Lung microvascular endothelial cell (primary cell): Measurements from ENCODE around the gene GNPAT. TPM values are rescaled to one million over a fixed set of nuclear protein-coding genes. Genes with fewer than 3 reads are reported as not detected.
"Not testable (repeated sequence)": the region's sequence is repeated elsewhere in the genome, so short reads cannot be mapped to it uniquely, and the experiment has no call there.

Experiments used
- DNase-seq, 2 donors: peaks; one replicate each; pipeline versions ENCODE4 v3.0.0 to v3.0.0-alpha.2; 2010; ENCODE audit warnings: low read depth in 2 of 2
- total RNA-seq: library from RNA; depleted of rRNA; stranded (reverse); fragments of >200 nt; gene quantifications from 2 replicates; pipeline ENCODE4 v1.2.1, GENCODE V29; 2014

The GNPAT gene
- 37.7 and 40.1 TPM in 2 replicates for total RNA-seq

DNA sequence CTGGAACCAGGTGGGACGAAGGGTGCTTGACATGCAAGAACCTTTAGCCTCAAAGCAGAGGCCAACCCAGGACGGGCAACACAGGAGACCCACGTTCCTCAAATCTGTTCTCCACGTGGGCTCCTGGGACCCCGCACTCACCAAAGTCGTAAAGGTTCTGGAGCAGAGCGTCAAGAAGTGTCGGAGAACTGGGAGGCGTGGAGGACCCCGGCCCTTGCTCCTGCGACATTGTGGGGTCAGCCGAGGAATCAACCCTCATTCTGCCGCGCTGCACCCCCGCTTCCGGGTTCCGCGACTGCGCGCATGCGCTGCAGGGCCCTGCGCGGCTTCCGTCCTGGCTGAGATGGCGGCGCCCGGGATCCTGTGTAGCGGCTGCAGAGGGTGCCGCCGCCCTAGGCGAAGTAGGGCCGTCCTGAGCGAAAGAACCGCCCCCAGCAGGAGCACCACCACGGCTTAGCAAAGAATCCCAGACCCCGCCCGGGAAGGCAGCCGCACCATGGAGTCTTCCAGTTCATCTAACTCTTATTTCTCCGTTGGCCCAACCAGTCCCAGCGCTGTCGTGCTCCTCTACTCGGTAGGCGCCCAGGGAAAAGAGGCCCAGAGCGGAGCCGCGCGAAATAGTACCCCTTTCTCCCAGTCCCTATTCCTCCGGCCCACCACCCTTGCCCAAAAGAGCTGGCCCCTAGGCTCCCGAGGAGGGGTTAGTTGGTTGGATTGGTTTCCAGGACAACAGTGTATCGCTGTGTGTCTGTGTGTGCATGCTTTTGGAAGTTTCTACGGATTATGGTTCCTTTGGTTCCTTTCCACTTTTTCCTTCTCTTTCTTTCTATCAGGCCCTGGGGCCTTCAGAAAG lies at the start of gene GNPAT:
GNPAT (plus strand) TSS at position 330 of the 853 bp plus-strand sequence; CDS start at position 497, 167 bp downstream.
- peak; percentile 85 to 86 for DNase-seq

DNA sequence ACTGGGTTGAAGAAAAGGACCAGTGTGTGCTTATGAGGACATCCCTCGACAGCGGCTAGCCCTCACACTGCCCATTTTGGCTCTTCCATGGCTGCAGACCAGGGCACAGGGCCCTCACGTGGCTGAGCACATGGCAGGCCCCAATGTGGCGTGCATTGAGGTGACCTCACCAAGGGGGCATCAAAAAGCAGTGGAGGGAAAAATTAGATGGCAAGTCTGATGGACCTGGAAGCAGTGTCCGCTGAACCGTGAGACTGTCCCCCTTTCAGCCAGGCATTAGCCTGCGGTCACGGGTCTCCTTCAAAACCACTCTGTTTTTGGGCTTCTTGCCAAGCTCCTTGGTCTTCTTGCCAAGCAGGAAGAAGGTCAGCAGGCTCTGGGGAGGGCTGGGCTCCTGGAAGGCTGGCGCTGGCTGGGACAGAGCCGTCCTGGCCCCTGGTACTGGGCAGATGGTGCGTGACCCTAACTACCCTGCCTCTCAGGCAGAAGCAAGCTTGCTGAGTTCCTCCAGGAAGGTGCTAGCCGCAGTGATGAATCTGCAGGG lies 48.3 kb upstream of the GNPAT start:
- DNase-seq: peak; percentile 15 to 68

DNA sequence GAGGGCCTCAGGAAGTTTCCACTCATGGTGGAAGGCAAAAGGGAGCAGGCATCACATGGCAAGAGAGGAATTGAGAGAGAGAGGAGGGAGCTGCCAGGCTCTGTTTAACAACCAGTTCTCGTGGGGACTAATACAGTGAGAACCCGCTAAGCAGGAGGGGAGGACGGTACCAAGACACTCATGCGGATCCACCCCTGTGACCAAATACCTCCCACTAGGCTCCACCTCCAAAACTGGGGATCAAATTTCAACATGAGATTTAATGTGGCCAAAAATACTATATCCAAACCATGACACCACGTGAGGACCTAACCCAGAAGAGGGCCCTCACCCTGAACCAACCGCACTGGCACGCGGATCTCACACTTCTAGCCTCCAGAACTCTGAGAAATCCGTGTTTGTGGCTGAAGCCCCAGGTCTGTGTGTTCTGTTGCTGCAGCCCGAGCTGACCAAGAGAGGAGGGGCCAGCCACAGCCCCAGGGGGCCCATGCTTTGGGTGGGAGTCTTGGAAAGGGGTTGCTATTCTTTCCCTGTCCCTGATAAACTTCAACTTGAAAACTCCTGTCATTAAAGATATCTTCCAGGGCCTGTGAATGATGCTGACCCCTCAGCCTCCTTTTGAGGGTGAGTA lies 47.2 kb upstream of the GNPAT start:
- no peak for DNase-seq

DNA sequence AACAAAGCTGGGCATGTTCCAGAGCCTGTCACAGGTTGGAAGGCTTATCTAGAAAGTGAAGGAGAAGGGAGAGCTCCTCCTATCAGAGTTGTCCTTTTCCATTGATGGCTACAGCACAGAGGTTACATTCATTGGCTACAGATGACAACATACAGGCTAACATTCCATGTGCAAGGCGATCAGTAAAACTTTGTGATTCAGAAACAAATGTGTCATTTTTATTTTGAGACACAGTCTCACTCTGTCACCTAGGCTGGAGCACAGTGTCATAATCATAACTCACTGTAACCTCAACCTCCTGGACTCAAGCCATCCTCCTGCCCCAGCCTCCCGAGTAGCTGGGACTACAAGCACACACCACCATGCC lies 46.6 kb upstream of the GNPAT start:
- DNase-seq: no peak

DNA sequence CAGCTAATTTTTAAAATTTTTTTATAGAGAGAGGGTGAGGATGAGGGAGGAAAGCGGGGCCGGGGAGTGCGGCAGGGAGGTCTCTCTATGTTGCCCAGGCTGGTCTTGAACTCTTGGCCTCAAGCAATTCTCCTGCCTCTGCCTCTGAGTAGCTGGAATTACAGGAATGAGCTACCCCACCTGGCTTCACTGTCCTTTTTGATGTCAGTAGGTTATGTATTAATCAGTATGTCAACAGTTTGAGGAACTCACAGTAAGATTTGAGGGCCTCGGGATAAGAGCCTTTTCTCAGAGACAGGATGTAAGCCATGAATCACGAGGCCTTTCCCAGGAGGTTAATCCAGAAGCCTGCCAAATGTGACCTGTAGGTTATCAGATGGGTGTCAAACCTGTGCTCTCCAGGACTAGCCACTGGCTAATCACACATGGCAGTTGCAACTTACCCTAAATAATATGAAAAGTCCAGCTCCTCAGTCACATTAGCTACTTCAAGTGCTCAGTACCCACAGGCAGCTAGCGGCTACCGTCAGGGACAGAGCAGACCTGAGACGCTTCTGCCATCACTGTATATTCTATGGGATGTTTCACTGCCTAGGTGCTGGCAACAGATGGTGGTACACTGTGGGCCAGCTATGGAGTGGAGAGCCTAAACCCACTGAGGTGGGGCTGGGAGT lies 46.0 kb upstream of the GNPAT start:
- no peak for DNase-seq

DNA sequence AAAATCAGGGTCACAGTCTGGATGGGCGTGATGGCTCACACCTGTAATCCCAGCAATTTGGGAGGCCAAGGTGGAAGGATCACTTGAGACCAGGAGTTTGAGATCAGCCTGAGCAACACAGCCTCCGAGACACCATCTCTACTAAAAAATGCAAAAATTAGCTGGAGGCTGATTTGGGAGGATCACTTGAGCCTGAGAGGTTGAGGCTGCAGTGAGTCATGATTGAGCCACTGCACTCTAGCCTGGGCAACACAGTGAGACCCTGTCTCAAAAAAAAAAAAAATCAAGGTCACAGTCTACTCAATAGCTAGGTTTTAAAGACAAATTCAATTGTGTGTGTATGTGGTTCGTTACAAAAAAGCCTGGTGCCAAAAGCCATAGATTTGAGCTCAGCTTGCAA lies 44.7 kb upstream of the GNPAT start:
- DNase-seq: no peak

DNA sequence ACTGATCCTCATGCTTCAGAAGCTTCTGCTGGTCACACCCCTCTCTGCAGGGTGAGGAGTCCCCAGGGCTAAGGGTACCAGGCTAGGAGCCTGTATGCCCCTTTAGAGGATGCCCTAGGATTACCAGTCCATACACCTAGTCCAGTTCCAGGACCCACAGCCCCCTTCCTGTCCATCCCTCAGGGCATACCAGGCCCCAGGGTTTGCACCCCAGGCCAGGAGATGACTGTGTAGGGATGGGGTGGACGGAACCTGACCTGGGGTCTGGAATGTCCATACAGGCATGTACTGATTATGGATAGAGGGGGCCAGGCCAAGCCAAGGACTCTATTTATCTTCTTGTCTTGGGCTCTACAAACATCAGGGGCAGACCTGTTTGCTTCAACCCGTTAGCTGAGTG lies 44.3 kb upstream of the GNPAT start:
- DNase-seq: no peak

DNA sequence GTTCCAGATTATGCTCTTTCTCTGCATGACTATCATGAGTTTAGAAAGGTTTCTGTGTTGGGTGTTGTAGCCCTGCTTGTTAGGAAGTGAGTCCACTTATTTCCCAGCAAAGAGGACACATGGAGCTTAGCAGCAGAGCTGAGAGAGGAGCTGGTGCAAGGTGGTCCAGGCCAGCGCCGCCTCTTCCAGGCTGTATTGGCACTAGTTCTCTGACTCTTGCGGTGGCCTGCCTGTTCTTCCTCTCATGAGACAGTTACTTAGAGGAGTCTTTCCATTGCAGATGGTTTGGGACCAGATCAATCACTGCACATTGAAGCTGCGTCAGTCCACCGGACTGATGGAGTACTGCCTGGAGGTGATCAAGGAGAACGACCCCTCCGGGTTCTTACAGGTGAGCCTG lies 41.1 kb upstream of the GNPAT start:
- DNase-seq: no peak

DNA sequence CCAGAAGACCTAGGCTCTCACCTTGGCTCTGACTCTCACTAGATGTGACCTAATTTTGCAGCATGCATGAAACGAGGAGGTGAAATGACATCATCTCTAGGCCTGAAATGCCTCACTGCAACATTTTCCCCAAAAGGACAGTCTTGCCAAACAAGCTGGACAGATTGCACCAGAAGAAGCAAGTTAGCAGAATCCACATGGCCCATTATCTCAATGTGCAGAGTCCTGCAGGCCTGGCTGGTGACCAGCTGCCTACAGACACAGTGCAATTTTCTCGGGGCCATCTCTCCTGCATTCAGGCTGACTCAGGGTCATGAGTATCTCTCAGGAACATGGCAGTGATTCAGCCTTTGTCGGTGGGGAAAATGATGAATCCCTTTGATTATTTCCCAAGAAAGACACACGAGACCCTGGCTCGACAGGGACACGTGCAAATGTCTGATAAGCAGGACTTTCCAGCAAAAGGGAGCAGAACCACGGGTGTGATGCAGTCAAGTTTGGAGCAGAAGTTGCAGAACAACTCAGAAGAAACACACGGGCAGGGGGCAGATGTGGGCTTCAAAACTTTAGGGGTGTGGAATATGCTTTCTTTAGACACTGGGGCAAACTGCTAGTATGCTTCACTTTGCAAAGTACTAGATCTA lies 40.5 kb upstream of the GNPAT start:
- DNase-seq: peak in 1 of 2 donors; percentile 23

DNA sequence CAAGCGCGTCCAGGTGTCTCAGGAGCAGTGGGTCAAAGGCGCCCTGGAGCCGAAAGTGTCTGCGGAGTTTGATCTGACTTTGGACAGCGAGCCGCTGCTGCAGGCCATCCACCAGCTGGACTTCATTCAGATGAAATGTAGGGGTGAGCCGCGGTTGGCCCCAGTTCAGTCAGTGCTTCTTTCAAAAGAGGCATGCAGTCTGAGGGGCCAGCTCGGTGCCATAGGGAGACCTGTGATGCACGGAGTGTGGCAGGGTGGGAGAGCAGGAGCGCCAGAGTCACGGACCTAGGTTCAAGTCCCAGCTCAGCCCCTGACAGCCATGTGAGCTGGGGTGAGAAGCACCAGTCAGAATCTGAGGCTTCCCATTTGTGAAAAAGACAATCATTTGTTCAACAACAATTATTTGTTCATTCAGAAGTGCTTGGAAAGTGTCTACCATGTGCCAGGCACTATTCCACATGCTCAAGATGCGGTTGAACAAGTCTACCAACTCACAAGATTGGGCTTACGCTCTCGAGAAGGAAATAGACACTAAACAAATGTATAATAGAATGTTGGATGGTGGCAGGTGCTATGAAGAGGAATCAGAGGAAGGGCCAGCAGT lies 39.5 kb upstream of the GNPAT start:
- no peak for DNase-seq

DNA sequence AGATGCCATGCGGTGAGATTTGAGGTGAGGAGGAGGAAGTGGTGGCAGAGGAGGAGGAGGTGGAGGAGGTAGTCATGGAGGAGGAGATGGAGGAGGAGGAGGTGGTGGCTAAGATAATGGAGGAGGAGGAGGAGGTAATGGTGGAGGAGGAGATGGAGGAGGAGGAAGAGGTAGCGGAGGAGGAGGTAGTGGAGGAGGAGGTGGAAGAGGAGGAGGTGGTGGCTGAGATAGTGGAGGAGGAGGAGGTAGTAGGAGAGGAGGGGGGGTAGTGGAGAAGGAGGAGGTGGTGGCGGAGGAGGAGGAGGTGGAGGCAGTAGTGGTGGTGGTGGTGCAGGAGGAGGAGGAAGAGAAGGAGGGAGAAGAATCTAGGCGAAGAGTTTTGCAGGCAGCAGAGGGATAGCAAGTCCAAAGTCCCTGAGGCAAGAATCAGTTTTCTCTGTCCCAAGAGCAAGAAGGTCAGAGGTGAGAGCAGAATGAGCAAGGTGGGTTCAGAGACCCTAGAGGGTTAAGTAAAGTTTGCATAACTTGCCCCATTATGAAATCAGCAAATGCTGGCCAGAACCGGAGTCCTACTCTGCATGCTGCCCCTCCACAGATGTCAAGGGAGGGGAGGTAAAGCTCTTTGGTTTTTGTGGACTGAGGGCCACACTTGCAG lies 38.9 kb upstream of the GNPAT start:
- DNase-seq: no peak

DNA sequence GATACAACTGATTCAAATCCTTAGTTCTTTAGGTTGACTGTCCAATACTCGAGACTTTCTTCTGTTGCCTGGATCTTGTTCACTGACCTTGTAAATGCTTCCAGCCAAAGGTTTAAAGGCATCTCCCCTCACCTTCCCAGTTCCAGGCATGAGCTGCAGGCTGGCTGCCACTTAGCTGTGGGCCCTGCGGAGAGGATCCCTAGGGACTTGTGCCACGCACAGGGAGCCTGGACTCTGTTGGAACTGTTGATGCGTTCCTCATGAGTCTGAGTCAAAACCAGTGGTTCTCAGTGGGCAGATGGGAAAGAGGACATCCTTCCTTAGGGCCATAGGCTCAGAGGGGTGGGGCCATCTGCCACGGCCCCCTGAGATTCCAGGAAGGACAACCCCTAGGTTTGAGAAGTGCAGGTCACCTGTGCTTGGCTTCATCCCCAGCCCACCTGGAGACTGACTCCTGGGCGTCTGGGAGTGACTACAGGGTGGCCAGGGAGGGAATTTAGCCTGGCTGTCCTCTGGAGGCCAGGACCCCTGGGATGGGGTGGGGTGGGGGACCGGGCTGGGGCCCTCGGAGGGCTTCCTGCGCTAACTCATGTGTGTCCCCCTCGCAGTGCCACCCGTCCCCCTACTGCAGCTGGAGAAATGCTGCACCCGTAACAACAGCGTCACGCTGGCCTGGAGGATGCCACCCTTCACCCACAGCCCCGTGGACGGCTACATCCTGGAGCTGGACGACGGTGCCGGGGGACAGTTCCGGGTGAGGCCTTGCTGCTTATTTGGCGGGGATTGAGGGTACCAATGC lies 37.6 kb upstream of the GNPAT start:
- no peak for DNase-seq

DNA sequence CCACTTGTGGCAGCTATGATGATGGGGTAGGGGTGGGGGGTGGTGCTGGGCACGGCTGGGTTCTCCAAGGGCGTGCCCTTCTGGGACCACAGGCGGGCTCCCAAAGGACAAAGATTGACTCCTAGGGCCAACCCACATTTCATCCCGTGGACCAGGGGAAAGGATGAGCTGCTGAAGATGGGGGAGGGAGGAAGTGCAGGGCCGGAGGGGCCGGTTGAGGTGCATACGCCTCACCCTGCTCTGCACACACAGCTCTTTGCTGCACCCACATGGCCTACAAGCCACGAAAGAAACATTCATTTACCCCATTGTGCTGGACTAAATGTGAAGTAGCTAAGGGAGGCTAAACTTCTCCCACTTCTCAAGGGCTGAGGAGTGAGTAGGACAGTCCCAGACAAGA lies 34.2 kb upstream of the GNPAT start:
- DNase-seq: peak; percentile 5 to 8

DNA sequence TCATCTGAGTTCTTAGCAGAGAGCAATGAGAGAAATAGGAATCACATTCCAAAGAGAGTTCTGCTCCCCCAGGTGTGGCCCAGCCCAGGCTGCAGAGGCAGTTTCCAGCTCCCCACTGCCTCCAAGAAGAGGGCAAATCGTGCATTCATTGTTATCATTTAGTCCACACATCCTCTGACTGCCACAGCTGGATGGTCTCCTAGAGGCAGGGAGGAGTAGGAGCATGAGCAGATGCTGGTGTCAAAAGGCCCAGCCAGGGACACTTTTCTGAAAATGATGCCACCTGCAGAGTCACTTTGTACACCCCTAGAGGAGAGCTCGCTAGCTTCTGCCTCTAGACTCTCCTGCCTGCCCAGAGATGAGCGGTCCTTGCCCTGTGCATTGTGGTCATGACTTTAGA lies 33.6 kb upstream of the GNPAT start:
- DNase-seq: no peak

DNA sequence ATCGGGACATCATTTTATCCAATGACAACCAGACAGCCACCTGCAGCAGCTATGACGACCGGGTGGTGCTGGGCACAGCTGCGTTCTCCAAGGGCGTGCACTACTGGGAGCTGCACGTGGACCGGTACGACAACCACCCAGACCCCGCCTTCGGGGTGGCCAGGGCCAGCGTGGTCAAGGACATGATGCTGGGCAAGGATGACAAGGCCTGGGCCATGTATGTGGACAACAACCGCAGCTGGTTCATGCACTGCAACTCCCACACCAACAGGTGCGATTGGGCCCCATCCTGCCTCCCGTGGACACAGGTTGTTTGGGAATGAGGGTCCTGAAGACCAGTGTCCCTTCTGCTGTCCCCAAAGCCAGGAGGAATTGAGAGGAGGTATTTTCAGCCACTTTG lies 32.0 kb upstream of the GNPAT start:
- no peak for DNase-seq

DNA sequence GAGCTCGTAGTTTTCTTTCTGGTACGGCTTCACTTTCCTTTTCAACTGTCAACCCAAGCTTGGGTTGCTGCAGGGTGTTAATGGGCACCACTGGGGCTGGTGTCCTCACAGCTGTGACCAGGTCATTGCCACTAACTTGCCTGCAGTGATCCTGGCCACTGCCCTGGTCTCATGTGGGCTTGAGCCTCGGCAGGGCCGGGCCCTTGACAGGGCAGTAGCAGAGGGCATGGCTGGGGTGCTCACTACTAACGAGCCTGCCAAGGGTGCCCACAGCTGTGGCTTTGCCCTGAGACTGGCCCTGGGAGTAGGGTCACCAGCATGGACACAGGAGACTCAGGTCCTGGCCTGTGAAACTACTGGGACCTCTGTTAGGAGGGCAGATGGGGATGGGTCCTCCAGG lies 31.5 kb upstream of the GNPAT start:
- DNase-seq: no peak

DNA sequence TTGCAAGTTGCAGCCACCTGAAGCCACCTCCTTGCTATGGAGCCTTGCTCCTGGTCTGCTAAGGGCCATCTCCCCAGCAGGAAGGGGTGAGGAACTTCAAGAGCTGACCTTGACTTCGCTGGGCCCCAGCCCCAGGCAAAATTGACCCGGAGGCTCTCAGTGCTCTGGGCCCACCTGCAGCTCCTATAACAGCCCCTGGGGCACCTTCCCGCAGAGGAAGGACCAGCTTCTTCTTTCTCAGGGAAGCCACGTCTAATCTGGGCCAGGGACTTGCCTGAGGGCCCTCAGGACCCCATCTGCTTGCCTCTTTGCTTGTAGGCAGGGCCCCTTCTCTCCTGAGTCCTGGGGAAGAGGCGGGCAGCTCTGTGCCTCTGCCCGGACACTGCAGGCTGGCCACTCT lies 30.9 kb upstream of the GNPAT start:
- no peak for DNase-seq

DNA sequence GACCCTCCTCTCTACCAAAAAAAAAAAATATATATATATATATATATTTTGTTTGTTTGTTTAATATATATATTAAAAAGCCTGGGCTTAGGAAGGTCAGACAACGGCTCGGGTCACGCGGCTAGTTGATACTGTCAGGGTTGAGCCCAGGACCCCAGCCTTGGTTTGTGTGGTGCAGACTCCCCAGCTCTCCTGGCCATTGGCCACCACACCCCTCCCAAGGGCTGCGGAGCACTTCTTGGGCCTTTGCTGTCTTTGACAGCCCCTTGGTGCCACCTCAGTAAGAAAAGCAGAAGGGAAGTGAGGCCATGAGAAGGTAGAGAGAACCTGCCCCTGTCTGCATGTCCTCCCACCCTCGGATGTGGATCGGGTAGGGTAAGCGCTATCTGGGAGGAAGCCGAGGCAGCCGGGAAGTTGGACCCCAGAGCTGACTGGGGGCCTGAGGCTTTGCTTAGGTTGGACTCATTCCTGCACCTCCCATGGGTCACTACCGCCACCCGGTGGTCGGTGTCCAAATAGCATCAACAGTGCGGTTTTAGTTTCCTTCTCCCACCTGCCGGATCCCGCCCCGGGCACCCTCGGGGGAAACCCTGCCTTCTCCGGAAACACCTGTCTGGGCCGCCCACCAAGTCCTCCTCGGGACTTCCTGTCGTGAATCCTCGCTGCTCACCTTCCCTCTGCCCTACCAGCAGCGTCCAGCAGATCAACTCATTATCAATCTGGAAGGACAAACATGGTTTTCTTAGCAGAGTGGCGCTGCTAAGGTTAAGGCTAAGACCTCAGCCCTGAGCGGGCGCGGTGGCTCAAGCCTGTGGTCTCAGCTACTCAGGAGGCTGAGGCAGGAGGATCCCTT lies 29.8 kb upstream of the GNPAT start:
- peak; percentile 72 to 77 for DNase-seq

DNA sequence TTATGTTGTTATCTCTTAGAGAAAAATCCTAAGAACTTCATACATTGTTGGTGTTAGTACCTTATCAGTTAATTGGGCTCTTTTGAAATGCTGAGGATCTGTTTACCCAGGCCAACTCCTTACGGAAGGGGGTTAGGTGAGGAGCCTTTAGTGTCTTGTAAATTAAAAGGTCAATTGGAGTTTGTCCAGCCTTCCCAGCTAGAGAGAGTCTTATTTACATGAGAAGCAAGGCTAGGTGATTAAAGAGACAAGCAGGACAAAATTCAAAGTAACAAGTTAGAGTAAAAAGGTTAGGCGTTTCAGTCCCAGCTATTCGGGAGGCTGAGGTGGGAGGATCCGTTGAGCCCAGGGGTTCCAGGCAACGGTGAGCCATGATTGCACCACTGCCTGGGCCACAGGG lies 28.7 kb upstream of the GNPAT start:
- not testable (repeated sequence) for DNase-seq
